ENCODE results near the gene INHBC.

DNA sequence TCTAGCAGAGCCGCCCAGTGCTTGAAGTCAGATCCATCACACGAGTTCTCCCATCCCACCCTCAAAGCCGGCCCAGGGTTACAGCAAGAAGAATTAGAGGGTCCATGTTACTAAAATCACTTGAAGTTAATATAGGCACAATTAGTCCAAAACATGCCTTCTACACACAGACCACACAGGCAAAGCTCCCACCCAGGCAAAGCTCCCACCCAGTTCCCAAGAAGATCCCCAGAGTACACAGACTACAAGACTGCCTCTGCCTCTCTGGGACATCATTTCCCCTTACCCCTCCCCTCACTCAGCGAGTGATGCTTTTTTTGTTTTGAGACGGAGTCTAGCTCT, 28.3 kb downstream of the INHBC start:
- TF ChIP-seq, protein P1, sequence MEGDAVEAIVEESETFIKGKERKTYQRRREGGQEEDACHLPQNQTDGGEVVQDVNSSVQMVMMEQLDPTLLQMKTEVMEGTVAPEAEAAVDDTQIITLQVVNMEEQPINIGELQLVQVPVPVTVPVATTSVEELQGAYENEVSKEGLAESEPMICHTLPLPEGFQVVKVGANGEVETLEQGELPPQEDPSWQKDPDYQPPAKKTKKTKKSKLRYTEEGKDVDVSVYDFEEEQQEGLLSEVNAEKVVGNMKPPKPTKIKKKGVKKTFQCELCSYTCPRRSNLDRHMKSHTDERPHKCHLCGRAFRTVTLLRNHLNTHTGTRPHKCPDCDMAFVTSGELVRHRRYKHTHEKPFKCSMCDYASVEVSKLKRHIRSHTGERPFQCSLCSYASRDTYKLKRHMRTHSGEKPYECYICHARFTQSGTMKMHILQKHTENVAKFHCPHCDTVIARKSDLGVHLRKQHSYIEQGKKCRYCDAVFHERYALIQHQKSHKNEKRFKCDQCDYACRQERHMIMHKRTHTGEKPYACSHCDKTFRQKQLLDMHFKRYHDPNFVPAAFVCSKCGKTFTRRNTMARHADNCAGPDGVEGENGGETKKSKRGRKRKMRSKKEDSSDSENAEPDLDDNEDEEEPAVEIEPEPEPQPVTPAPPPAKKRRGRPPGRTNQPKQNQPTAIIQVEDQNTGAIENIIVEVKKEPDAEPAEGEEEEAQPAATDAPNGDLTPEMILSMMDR (IDR thresholded peaks at IDR 0.05) = no peak
- TF ChIP-seq POLR2AphosphoS5 (IDR thresholded peaks at IDR 0.05) = no peak
